ENCODE measurements around the gene COX8A.

COX8A gene

DNA sequence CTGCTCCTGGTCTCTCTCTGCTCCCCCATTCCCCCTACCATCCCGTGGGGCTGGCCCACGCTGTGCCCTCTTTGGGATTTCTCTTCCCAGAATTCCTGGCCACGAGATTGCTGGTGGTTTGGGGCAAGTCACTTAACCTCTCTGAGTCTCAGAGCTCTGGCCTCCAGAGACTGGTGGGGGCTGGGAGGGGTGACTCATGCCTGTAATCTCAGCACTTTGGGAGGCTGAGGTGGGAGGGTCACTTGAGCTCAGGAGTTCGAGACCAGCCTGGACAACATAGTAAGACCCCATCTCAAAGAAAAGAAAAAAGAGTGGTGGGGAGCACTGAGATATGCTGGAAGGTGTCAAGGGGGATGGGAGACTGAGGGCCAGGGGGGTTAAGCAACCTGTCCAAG, 30.2 kb downstream of the COX8A start:
- no peaks in the 10 kb centered on the region for H3K79me2 ChIP-seq (ENCODE audit: control insufficient read depth, insufficient read depth, low read length, unreplicated experiment)
- H2AFZ ChIP-seq (ENCODE audit: low read length, unreplicated experiment), result no peak overlapping the region
- no peak overlapping the region for H3K27ac ChIP-seq (ENCODE audit: low read depth, low read length)
- no peak overlapping the region for H3K4me3 ChIP-seq (ENCODE audit: low read depth, low read length)
- H3K4me1 ChIP-seq (ENCODE audit: control insufficient read depth, insufficient read depth, low read length, unreplicated experiment), result peaks cover 15% of the 10 kb centered on the region
- no peaks in the 10 kb centered on the region for H3K27me3 ChIP-seq (ENCODE audit: insufficient read depth, low read length)
- no peaks in the 10 kb centered on the region for H3K36me3 ChIP-seq (ENCODE audit: insufficient read depth, low read length)

- Histone ChIP-seq H2AFZ (ENCODE audit: low read length, unreplicated experiment) (no peak overlapping the region), H3K27me3 (ENCODE audit: insufficient read depth, low read length) (no peaks in the 10 kb centered on the region), H3K27ac (ENCODE audit: low read depth, low read length) (no peak overlapping the region)
Observed at GRCh38 chr11:64005691-64006090, 31.3 kb downstream of the COX8A start.

GRCh38 chr11:64006398-64006797, 32.0 kb downstream of the COX8A start:
- Histone ChIP-seq H3K27ac (ENCODE audit: low read depth, low read length) (no peak overlapping the region), H3K36me3 (ENCODE audit: insufficient read depth, low read length) (no peaks in the 10 kb centered on the region), H3K4me1 (ENCODE audit: control insufficient read depth, insufficient read depth, low read length, unreplicated experiment) (peaks cover 10% of the 10 kb centered on the region), H3K27me3 (ENCODE audit: insufficient read depth, low read length) (no peaks in the 10 kb centered on the region), H3K4me3 (ENCODE audit: low read depth, low read length) (no peak overlapping the region), H3K79me2 (ENCODE audit: control insufficient read depth, insufficient read depth, low read length, unreplicated experiment) (no peaks in the 10 kb centered on the region), H2AFZ (ENCODE audit: low read length, unreplicated experiment) (no peak overlapping the region)

More at GRCh38 chr11:64005691-64006090, 31.3 kb downstream of the COX8A start:
- Histone ChIP-seq H3K36me3 (ENCODE audit: insufficient read depth, low read length) (no peaks in the 10 kb centered on the region), H3K79me2 (ENCODE audit: control insufficient read depth, insufficient read depth, low read length, unreplicated experiment) (no peaks in the 10 kb centered on the region), H3K4me1 (ENCODE audit: control insufficient read depth, insufficient read depth, low read length, unreplicated experiment) (peaks cover 10% of the 10 kb centered on the region), H3K4me3 (ENCODE audit: low read depth, low read length) (no peak overlapping the region)

GRCh38 chr11:64007160-64007628, 32.8 kb downstream of the COX8A start:
- H3K4me3 ChIP-seq (ENCODE audit: low read depth, low read length), result peak overlapping the region; percentile 63

DNA sequence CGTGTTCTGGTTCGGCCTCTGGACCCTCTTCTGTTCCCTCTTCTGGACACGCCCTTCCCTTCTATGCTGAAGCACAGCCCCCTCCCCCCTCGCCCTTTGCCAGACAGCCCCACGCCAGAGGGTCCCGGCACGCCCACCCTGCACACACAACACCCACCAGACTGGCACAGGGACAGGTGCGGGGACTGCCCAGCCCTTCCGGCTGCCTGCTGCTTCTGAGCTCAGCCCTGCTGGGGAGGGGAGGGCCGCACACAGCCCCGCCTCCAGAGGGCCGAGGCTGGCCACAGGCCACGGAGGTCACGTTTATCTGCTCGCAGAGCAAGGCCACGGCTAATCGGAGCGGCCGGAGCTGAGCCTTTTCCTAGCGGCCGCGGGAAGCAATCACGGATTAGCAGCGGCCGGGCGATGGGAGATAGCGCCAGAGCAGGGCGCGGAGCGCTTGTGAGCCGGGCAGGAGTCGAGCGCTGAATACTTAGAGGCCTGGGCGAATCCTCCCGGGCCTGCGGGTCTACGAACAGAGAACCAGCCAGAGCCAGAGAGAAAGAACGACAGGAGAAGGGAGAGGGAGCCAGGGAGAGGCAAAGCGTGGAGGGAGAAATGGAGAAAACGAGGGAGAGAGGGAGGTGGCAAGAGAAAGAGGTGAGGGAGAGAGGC, 33.3 kb downstream of the COX8A start:
- Histone ChIP-seq H3K79me2 (ENCODE audit: control insufficient read depth, insufficient read depth, low read length, unreplicated experiment) (no peaks in the 10 kb centered on the region), H3K4me3 (ENCODE audit: low read depth, low read length) (peak overlapping the region; percentile 63), H2AFZ (ENCODE audit: low read length, unreplicated experiment) (peak overlapping the region; percentile 17), H3K4me1 (ENCODE audit: control insufficient read depth, insufficient read depth, low read length, unreplicated experiment) (peaks cover 10% of the 10 kb centered on the region), H3K27me3 (ENCODE audit: insufficient read depth, low read length) (no peaks in the 10 kb centered on the region), H3K36me3 (ENCODE audit: insufficient read depth, low read length) (no peaks in the 10 kb centered on the region), H3K27ac (ENCODE audit: low read depth, low read length) (no peak overlapping the region)

More at GRCh38 chr11:64007160-64007628, 32.8 kb downstream of the COX8A start:
- Histone ChIP-seq H3K27me3 (ENCODE audit: insufficient read depth, low read length) (no peaks in the 10 kb centered on the region), H3K4me1 (ENCODE audit: control insufficient read depth, insufficient read depth, low read length, unreplicated experiment) (peaks cover 10% of the 10 kb centered on the region), H3K79me2 (ENCODE audit: control insufficient read depth, insufficient read depth, low read length, unreplicated experiment) (no peaks in the 10 kb centered on the region), H3K36me3 (ENCODE audit: insufficient read depth, low read length) (no peaks in the 10 kb centered on the region), H2AFZ (ENCODE audit: low read length, unreplicated experiment) (peak overlapping the region; percentile 17), H3K27ac (ENCODE audit: low read depth, low read length) (no peak overlapping the region)

- Histone ChIP-seq H3K4me1 (ENCODE audit: control insufficient read depth, insufficient read depth, low read length, unreplicated experiment) (peaks cover 10% of the 10 kb centered on the region), H3K4me3 (ENCODE audit: low read depth, low read length) (peak overlapping the region; percentile 63; the same call in 1 of the 2 replicates), H3K79me2 (ENCODE audit: control insufficient read depth, insufficient read depth, low read length, unreplicated experiment) (no peaks in the 10 kb centered on the region), H2AFZ (ENCODE audit: low read length, unreplicated experiment) (no peak overlapping the region), H3K36me3 (ENCODE audit: insufficient read depth, low read length) (no peaks in the 10 kb centered on the region), H3K27me3 (ENCODE audit: insufficient read depth, low read length) (no peaks in the 10 kb centered on the region), H3K27ac (ENCODE audit: low read depth, low read length) (no peak overlapping the region)
Observed at GRCh38 chr11:64008283-64008913, 34.0 kb downstream of the COX8A start.

DNA sequence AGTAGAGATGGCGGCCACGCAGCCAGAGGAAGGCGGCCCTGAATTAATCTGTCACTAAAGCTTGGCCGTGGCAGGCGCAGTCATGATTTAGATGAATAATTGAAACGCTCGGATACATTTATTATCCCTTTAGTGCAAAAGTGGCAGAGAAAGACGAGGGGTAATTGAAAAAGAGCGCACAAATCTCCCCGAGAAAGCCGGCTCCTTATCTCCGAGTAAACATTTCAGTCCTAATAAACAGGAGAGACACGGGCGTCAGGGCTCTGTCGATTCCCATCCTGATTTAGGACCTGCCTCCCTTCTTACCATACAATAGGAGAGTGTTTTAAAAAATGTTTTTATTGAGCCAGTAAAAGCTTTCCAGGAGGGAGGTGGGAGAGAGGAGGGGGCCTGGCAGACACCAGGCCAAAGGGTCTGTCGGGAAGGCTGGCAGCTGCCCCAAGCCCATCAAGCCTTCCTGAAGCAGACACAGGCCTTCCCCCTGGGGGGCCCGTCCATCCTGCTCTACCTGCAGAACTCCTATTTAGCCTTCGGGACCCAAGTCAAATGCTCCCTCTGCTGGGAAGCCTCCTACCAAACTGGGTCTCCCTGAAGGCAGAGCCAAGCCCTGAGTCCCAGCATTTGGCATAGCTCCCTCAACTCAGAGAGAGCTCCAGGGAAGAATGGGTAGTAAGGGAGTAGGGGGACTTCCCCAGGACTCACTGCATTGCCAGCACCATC, 34.7 kb downstream of the COX8A start:
- Histone ChIP-seq H3K4me1 (ENCODE audit: control insufficient read depth, insufficient read depth, low read length, unreplicated experiment) (peaks cover 10% of the 10 kb centered on the region), H2AFZ (ENCODE audit: low read length, unreplicated experiment) (no peak overlapping the region), H3K27ac (ENCODE audit: low read depth, low read length) (no peak overlapping the region), H3K36me3 (ENCODE audit: insufficient read depth, low read length) (no peaks in the 10 kb centered on the region), H3K4me3 (ENCODE audit: low read depth, low read length) (no peak overlapping the region), H3K27me3 (ENCODE audit: insufficient read depth, low read length) (no peaks in the 10 kb centered on the region), H3K79me2 (ENCODE audit: control insufficient read depth, insufficient read depth, low read length, unreplicated experiment) (no peaks in the 10 kb centered on the region)

DNA sequence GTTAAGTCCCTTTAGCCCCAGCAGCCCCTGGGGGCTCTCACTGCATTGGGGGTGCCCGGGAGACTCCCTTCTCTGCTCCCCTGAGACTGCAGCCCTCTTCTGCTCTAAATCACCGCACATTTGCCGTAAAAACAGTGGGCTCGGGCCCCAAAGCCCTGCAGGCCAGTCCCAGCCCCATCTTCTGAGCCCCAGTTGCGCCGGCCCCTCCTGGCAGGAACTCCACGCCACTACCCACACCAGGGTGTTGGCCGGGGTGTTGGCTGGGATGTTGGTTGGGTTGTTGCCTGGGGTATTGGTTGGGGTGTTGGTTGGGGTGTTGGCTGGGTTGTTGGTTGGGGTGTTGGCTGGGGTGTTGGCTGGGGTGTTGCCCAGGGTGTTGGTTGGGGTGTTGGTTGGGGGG, 35.3 kb downstream of the COX8A start:
- no peaks in the 10 kb centered on the region for H3K27me3 ChIP-seq (ENCODE audit: insufficient read depth, low read length)

DNA sequence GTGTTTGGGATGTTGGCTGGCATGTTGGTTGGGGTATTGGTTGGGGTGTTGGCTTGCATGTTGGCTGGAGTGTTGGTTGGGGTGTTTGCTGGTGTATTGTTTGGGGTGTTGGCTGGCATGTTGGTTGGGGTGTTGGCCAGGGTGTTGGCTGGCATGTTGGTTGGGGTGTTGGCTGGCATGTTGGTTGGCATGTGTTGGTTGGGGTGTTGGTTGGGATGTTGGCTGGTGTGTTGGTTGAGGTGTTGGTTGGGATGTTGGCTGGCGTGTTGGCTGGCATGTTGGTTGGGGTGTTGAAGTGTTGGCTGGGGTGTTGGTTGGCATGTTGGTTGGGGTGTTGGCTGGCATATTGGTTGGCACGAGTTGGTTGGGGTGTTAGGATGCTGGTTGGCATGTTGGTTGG, 36.4 kb downstream of the COX8A start:
- Histone ChIP-seq H3K79me2 (ENCODE audit: control insufficient read depth, insufficient read depth, low read length, unreplicated experiment) (no peaks in the 10 kb centered on the region), H3K36me3 (ENCODE audit: insufficient read depth, low read length) (no peaks in the 10 kb centered on the region), H3K4me3 (ENCODE audit: low read depth, low read length) (no peak overlapping the region), H3K27me3 (ENCODE audit: insufficient read depth, low read length) (no peaks in the 10 kb centered on the region), H2AFZ (ENCODE audit: low read length, unreplicated experiment) (no peak overlapping the region), H3K27ac (ENCODE audit: low read depth, low read length) (no peak overlapping the region), H3K4me1 (ENCODE audit: control insufficient read depth, insufficient read depth, low read length, unreplicated experiment) (peaks cover 10% of the 10 kb centered on the region)

More for the DNA sequence above, 35.3 kb downstream of the COX8A start:
- no peaks in the 10 kb centered on the region for H3K79me2 ChIP-seq (ENCODE audit: control insufficient read depth, insufficient read depth, low read length, unreplicated experiment)
- H3K27ac ChIP-seq (ENCODE audit: low read depth, low read length), result no peak overlapping the region
- H3K4me1 ChIP-seq (ENCODE audit: control insufficient read depth, insufficient read depth, low read length, unreplicated experiment), result peaks cover 10% of the 10 kb centered on the region
- no peaks in the 10 kb centered on the region for H3K36me3 ChIP-seq (ENCODE audit: insufficient read depth, low read length)
- H3K4me3 ChIP-seq (ENCODE audit: low read depth, low read length), result no peak overlapping the region
- no peak overlapping the region for H2AFZ ChIP-seq (ENCODE audit: low read length, unreplicated experiment)

DNA sequence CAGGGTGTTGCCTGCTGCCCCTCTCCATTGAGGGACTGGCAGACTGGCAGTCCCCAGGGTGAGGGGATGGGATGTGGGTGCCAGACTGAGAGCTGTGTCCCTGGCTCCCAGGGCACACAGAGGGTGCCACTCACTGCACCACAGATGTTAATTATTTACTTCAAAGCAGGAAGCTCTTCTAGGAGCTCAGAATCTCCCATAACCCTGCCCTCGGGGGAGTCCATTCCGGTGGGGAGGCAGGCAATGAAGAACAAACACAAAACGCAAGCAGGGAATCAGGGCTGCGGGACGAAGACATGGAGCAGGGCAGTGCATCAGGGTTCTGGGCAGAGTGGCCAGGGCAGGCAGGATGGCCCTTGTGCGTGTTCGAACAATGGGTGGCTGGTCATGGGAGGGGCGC, 37.0 kb downstream of the COX8A start:
- Histone ChIP-seq H3K79me2 (ENCODE audit: control insufficient read depth, insufficient read depth, low read length, unreplicated experiment) (no peaks in the 10 kb centered on the region), H3K27ac (ENCODE audit: low read depth, low read length) (no peak overlapping the region), H3K4me3 (ENCODE audit: low read depth, low read length) (no peak overlapping the region), H2AFZ (ENCODE audit: low read length, unreplicated experiment) (no peak overlapping the region), H3K4me1 (ENCODE audit: control insufficient read depth, insufficient read depth, low read length, unreplicated experiment) (peaks cover 10% of the 10 kb centered on the region), H3K36me3 (ENCODE audit: insufficient read depth, low read length) (no peaks in the 10 kb centered on the region), H3K27me3 (ENCODE audit: insufficient read depth, low read length) (no peaks in the 10 kb centered on the region)
